ENCODE results near the gene KAT8. TPM values are rescaled to one million over a fixed set of nuclear protein-coding genes. Genes with fewer than 3 reads are reported as not detected.

The KAT8 gene
- total and polyA plus RNA-seq, 2 of the 4 experiments (the other 2 are of a cell fraction) = 19.4 to 27.4 TPM

GRCh38 chr16:31072540-31073141 lies 44.8 kb upstream of the KAT8 start:
- CTCF ChIA-PET = no interaction called here
- in situ Hi-C loops (cut with MboI; ENCODE audit: low sequenced_read_pairs) (loop anchor here (10.0 kb wide), 1 partner anchor 392 kb away; no protein-coding TSS in a partner anchor), dilution Hi-C loops (cut with HindIII; ENCODE audit: low sequenced_read_pairs, unreplicated experiment) (no loop called here), intact Hi-C loops (cut with micrococcal nuclease) (loop anchor here (1.0 to 10.0 kb wide), 3 partner anchors 39 to 118 kb away; partner anchors contain the start of genes SETD1A and STX4)
- 0% methylated on average over 5 of the region's 27 CpGs; no CpG with 5 or more reads in 1 of the 2 experiments for WGBS, 2 experiments (ENCODE audit: extremely low coverage in 2 of 2, insufficient read length in 1 of 2)
- H2AK9ac ChIP-seq (replicated peaks; ENCODE audit: low read depth, low read length, poor library complexity) = peak overlapping the region; percentile 98
- ATAC-seq (ENCODE audit: low read depth) (peak; percentile 4), DNase-seq (peak; percentile 69)
- POLR2A ChIA-PET (ENCODE audit: unreplicated experiment) = interaction anchor here (1.3 to 1.9 kb wide), 2 partner anchors 14 to 89 kb away, joined by 3 to 6 read pairs; no protein-coding TSS in a partner anchor
- peak overlapping the region; percentile 83 to 98 for H4K8ac ChIP-seq (ENCODE audit: low read depth in 2 of 2, low read length in 2 of 2)
- H3K4ac ChIP-seq (ENCODE audit: low read depth, low read length) = peak overlapping the region; percentile 100
- H4K91ac ChIP-seq (ENCODE audit: insufficient read depth, low read depth, low read length) = peak overlapping the region; percentile 93
- no peak for TF ChIP-seq CTCF (conservative IDR thresholded peaks at IDR 0.05; ENCODE audit: low read depth, low read length)
- no peak for TF ChIP-seq CEBPB (IDR thresholded peaks at IDR 0.05; ENCODE audit: low read depth, low read length)
- no peak for TF ChIP-seq MXI1 (IDR thresholded peaks at IDR 0.05; ENCODE audit: borderline replicate concordance, low read depth, low read length)
- TF ChIP-seq BHLHE40 (IDR thresholded peaks at IDR 0.05; ENCODE audit: low read depth, low read length) = no peak
- TF ChIP-seq RCOR1 (IDR thresholded peaks at IDR 0.05; ENCODE audit: insufficient replicate concordance, low read length) = no peak
- TF ChIP-seq MAFK (IDR thresholded peaks at IDR 0.05; ENCODE audit: low read depth, low read length) = no peak
- TF ChIP-seq, protein P1, sequence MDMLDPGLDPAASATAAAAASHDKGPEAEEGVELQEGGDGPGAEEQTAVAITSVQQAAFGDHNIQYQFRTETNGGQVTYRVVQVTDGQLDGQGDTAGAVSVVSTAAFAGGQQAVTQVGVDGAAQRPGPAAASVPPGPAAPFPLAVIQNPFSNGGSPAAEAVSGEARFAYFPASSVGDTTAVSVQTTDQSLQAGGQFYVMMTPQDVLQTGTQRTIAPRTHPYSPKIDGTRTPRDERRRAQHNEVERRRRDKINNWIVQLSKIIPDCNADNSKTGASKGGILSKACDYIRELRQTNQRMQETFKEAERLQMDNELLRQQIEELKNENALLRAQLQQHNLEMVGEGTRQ (IDR thresholded peaks at IDR 0.05; ENCODE audit: low read depth, low read length) = no peak
- TF ChIP-seq, protein P2, sequence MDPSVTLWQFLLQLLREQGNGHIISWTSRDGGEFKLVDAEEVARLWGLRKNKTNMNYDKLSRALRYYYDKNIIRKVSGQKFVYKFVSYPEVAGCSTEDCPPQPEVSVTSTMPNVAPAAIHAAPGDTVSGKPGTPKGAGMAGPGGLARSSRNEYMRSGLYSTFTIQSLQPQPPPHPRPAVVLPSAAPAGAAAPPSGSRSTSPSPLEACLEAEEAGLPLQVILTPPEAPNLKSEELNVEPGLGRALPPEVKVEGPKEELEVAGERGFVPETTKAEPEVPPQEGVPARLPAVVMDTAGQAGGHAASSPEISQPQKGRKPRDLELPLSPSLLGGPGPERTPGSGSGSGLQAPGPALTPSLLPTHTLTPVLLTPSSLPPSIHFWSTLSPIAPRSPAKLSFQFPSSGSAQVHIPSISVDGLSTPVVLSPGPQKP (IDR thresholded peaks at IDR 0.05; ENCODE audit: borderline replicate concordance, low read depth, low read length) = no peak
- no peak for TF ChIP-seq CHD1 (IDR thresholded peaks at IDR 0.05; ENCODE audit: low read depth, low read length)
- TF ChIP-seq MAZ (IDR thresholded peaks at IDR 0.05; ENCODE audit: borderline replicate concordance, low read depth, low read length) = no peak
- TF ChIP-seq FOS (IDR thresholded peaks at IDR 0.05; ENCODE audit: low read depth, low read length) = no peak
- no peak for TF ChIP-seq RFX5 (IDR thresholded peaks at IDR 0.05; ENCODE audit: low read depth, low read length)
- no peak for TF ChIP-seq SMC3 (IDR thresholded peaks at IDR 0.05; ENCODE audit: low read depth, low read length)
- no peak for TF ChIP-seq RAD21 (IDR thresholded peaks at IDR 0.05; ENCODE audit: low read length)
- peak overlapping the region; percentile 89 for H2BK120ac ChIP-seq (ENCODE audit: low read depth, low read length)
- no peaks in the 10 kb centered on the region for H3K9me3 ChIP-seq (ENCODE audit: control insufficient read depth, insufficient read depth, low read length)
- H2AK5ac ChIP-seq (ENCODE audit: low read depth, low read length) = peak overlapping the region; percentile 93
- peak overlapping the region; percentile 91 for H2AFZ ChIP-seq (replicated peaks; ENCODE audit: low read length, poor library complexity)
- H3K4me1 ChIP-seq (ENCODE audit: control insufficient read depth, insufficient read depth, low read length) = peaks cover 6% of the 10 kb centered on the region
- H3K9ac ChIP-seq (ENCODE audit: low read depth, low read length) = peak overlapping the region; percentile 96
- H3K14ac ChIP-seq (replicated peaks; ENCODE audit: low read depth, low read length) = peak overlapping the region; percentile 98
- peaks cover 15% of the 10 kb centered on the region for H3K36me3 ChIP-seq (ENCODE audit: control insufficient read depth, insufficient read depth, low read length)
- peak overlapping the region; percentile 88 for H2BK5ac ChIP-seq (ENCODE audit: low read depth, low read length, poor library complexity, severe bottlenecking)
- H4K5ac ChIP-seq (ENCODE audit: low read depth, low read length) = peak overlapping the region; percentile 95
- peak overlapping the region; percentile 92 for H3K23ac ChIP-seq (ENCODE audit: low read depth, low read length)
- peaks cover 9 to 53% of the 10 kb centered on the region in 2 experiments for H3K79me1 ChIP-seq (ENCODE audit: low read depth in 1 of 2, low read length in 2 of 2)
- H2BK15ac ChIP-seq (ENCODE audit: low read depth, low read length) = 0 out of 3 replicates have a peak overlapping the region, but pooled peaks have one; percentile 4
- H3K9me1 ChIP-seq (ENCODE audit: insufficient read depth, low read length) = 0 out of 2 replicates have a peak, but pooled peaks cover 6% of the 10 kb centered on the region
- peak overlapping the region; percentile 77 for H3K18ac ChIP-seq (ENCODE audit: low read depth, low read length)
- H3K4me2 ChIP-seq (ENCODE audit: low read depth, low read length) = peak overlapping the region; percentile 88
- H3K27ac ChIP-seq (ENCODE audit: insufficient read depth, low read length) = peak overlapping the region; percentile 90
- BruUV-seq (replicated peaks) = no TSS peak
- H4K20me1 ChIP-seq (ENCODE audit: insufficient read depth, low read length) = no peaks in the 10 kb centered on the region; the same call in 1 of the 2 replicates
- H3K56ac ChIP-seq (ENCODE audit: extremely low read depth, insufficient read depth, low read length) = peak overlapping the region; percentile 87
- H3K4me3 ChIP-seq (ENCODE audit: insufficient read depth, low read depth, low read length) = peak overlapping the region; percentile 81
- H2BK20ac ChIP-seq (ENCODE audit: low read depth, low read length) = no peak overlapping the region
- no peaks in the 10 kb centered on the region for H3K27me3 ChIP-seq (ENCODE audit: control insufficient read depth, insufficient read depth, low read length)
